Breast epithelium (tissue), 3 donors: Measurements from ENCODE around the gene ZCCHC14.

Experiments used
- CTCF ChIP-seq, 3 donors: fragments of 450-650 bp; IDR thresholded peaks; one replicate each; pipeline ENCODE4 v1.5.1; 2016 to 2017; ENCODE audit warnings: antibody characterized with exemption in 3 of 3, mild to moderate bottlenecking in 3 of 3, moderate library complexity in 3 of 3
- POLR2A ChIP-seq: fragments of 450-650 bp; IDR thresholded peaks from one replicate; pipeline ENCODE4 v1.6.1; 2016; ENCODE audit warnings: antibody characterized with exemption, mild to moderate bottlenecking, moderate library complexity

- TF ChIP-seq POLR2A (no peak), CTCF (IDR thresholded peaks at IDR 0.05) (no peak)
These were observed 20.6 kb downstream of the ZCCHC14 start for GRCh38 chr16:87472142-87472778.
